Mammary epithelial cell (primary cell): Measurements from ENCODE around the gene C11orf65.

ENCODE experiments used
- CTCF ChIP-seq, 2 donors: IDR thresholded peaks in 1 of 2; conservative IDR thresholded peaks in 1 of 2; 2 replicates each; pipeline ENCODE4 v1.5.1; 2011 to 2012; ENCODE audit warnings: inconsistent platforms in 2 of 2, low read length in 2 of 2, mild to moderate bottlenecking in 2 of 2, control low read depth in 1 of 2, low read depth in 1 of 2; ENCODE audit not compliant: insufficient read depth in 1 of 2; ENCODE audit errors: extremely low read depth in 1 of 2
- EZH2 ChIP-seq: IDR thresholded peaks from 2 replicates; pipeline ENCODE4 v1.6.1; 2012; ENCODE audit warnings: low read length, inconsistent platforms, borderline replicate concordance

- no peak for TF ChIP-seq EZH2
- TF ChIP-seq CTCF (conservative IDR thresholded peaks at IDR 0.05 in 1 of 2, IDR thresholded peaks at IDR 0.05 in 1 of 2; ENCODE audit: extremely low read depth in 1 of 2, insufficient read depth in 1 of 2, low read depth in 1 of 2, low read length in 2 of 2) = no peak
Observed at GRCh38 chr11:108498046-108498815, 30.9 kb upstream of the C11orf65 start, which contains the start of gene POGLUT3.
